ENCODE measurements around the gene OAS3. TPM values are rescaled to one million over a fixed set of nuclear protein-coding genes. Genes with fewer than 3 reads are reported as not detected.
A peak's percentile ranks its signal among the peaks of the same experiment; 100 is the strongest.

Gene OAS3
- polyA plus RNA-seq, 3 donors: 22.0 to 54.3 (median 41.9) TPM

GRCh38 chr12:112967858-112968257, 29.6 kb downstream of the OAS3 start:
- Histone ChIP-seq H3K4me2 (replicated peaks; ENCODE audit: extremely low read depth, low read length, poor library complexity, severe bottlenecking) (no peak overlapping the region), H3K36me3 (replicated peaks in 1 of 2; ENCODE audit: control insufficient read depth in 1 of 2, insufficient read depth in 2 of 2, low read length in 2 of 2) (peaks cover 68 to 81% of the 10 kb centered on the region in 2 donors), H3K4me1 (ENCODE audit: control insufficient read depth in 1 of 2, insufficient read depth in 2 of 2, low read length in 2 of 2) (no peaks in the 10 kb centered on the region), H4K20me1 (ENCODE audit: insufficient read depth, low read length) (no peaks in the 10 kb centered on the region), H3K4me3 (replicated peaks in 1 of 3; ENCODE audit: low read depth in 2 of 3, low read length in 3 of 3) (no peak overlapping the region), H3K79me2 (ENCODE audit: insufficient read depth, low read length) (no peaks in the 10 kb centered on the region), H3K27ac (ENCODE audit: low read depth in 1 of 2, low read length in 2 of 2) (no peak overlapping the region), H2AFZ (ENCODE audit: insufficient read depth, low read depth, low read length, poor library complexity, severe bottlenecking) (no peak overlapping the region), H3K9ac (ENCODE audit: insufficient read depth, low read length, poor library complexity, severe bottlenecking) (no peak overlapping the region), H3K27me3 (ENCODE audit: control insufficient read depth in 2 of 2, insufficient read depth in 2 of 2, low read length in 2 of 2) (no peaks in the 10 kb centered on the region), H3K9me3 (replicated peaks in 1 of 2; ENCODE audit: control insufficient read depth in 1 of 2, insufficient read depth in 1 of 2, low read length in 2 of 2) (no peaks in the 10 kb centered on the region)
- peaks cover 0 to 5% (median 0%) of the 10 kb centered on the region in 3 donors for H3K27me3 Mint-ChIP-seq (ENCODE audit: low read depth in 3 of 3)
- intact Hi-C loops (cut with micrococcal nuclease): no loop called here
- H3K4me3 Mint-ChIP-seq: no peak overlapping the region
- no peak for DNase-seq
- 97% methylated on average over 7 of the region's 7 CpGs for WGBS (ENCODE audit: insufficient coverage)
- H3K9me3 Mint-ChIP-seq: no peaks in the 10 kb centered on the region
- peaks cover 9% of the 10 kb centered on the region for H3K4me1 Mint-ChIP-seq
- H3K27ac Mint-ChIP-seq: no peak overlapping the region
- TF ChIP-seq CTCF (IDR thresholded peaks at IDR 0.05): no peak
- H3K36me3 Mint-ChIP-seq: peaks cover 74 to 77% of the 10 kb centered on the region in 2 donors

GRCh38 chr12:112969547-112970306, 31.5 kb downstream of the OAS3 start:
- Histone ChIP-seq H3K79me2 (ENCODE audit: insufficient read depth, low read length) (no peaks in the 10 kb centered on the region), H4K20me1 (ENCODE audit: insufficient read depth, low read length) (no peaks in the 10 kb centered on the region), H3K4me2 (replicated peaks; ENCODE audit: extremely low read depth, low read length, poor library complexity, severe bottlenecking) (no peak overlapping the region), H3K9ac (ENCODE audit: insufficient read depth, low read length, poor library complexity, severe bottlenecking) (no peak overlapping the region), H3K9me3 (replicated peaks in 1 of 2; ENCODE audit: control insufficient read depth in 1 of 2, insufficient read depth in 1 of 2, low read length in 2 of 2) (no peaks in the 10 kb centered on the region), H3K4me3 (replicated peaks in 1 of 3; ENCODE audit: low read depth in 2 of 3, low read length in 3 of 3) (no peak overlapping the region), H2AFZ (ENCODE audit: insufficient read depth, low read depth, low read length, poor library complexity, severe bottlenecking) (no peak overlapping the region), H3K27ac (ENCODE audit: low read depth in 1 of 2, low read length in 2 of 2) (no peak overlapping the region), H3K36me3 (replicated peaks in 1 of 2; ENCODE audit: control insufficient read depth in 1 of 2, insufficient read depth in 2 of 2, low read length in 2 of 2) (peaks cover 51 to 63% of the 10 kb centered on the region in 2 donors), H3K4me1 (ENCODE audit: control insufficient read depth in 1 of 2, insufficient read depth in 2 of 2, low read length in 2 of 2) (peaks cover 5 to 7% of the 10 kb centered on the region in 2 donors), H3K27me3 (ENCODE audit: control insufficient read depth in 2 of 2, insufficient read depth in 2 of 2, low read length in 2 of 2) (no peaks in the 10 kb centered on the region)
- H3K4me3 Mint-ChIP-seq: no peak overlapping the region
- WGBS (ENCODE audit: insufficient coverage): 98% methylated on average over 5 of the region's 8 CpGs
- peaks cover 55 to 59% of the 10 kb centered on the region in 2 donors for H3K36me3 Mint-ChIP-seq
- intact Hi-C loops (cut with micrococcal nuclease): no loop called here
- H3K27ac Mint-ChIP-seq: peak overlapping the region in 1 of 7 donors; percentile 11
- peaks cover 16% of the 10 kb centered on the region for H3K4me1 Mint-ChIP-seq
- peaks cover 0 to 5% (median 0%) of the 10 kb centered on the region in 3 donors for H3K27me3 Mint-ChIP-seq (ENCODE audit: low read depth in 3 of 3)
- no peaks in the 10 kb centered on the region for H3K9me3 Mint-ChIP-seq
- no peak for DNase-seq
- TF ChIP-seq CTCF (IDR thresholded peaks at IDR 0.05): no peak
